HG02571 (cell line): ENCODE measurements around the gene DDX56.

Experiments used
- ATAC-seq: cut with Tn5 transposase; IDR thresholded peaks from one replicate; pipeline ENCODE4 v1.9.1; 2021; ENCODE audit warnings: mild to moderate bottlenecking, moderate library complexity; ENCODE audit not compliant: unreplicated experiment

The DDX56 gene

GRCh38 chr7:44538093-44538797 is 35.5 kb downstream of the DDX56 start:
- ATAC-seq, result no peak

GRCh38 chr7:44537442-44537841 is 36.3 kb downstream of the DDX56 start:
- ATAC-seq, result no peak

- ATAC-seq, result no peak
These were observed 37.6 kb downstream of the DDX56 start for GRCh38 chr7:44536090-44536489.

GRCh38 chr7:44535348-44536064 is 38.2 kb downstream of the DDX56 start:
- ATAC-seq, result no peak

GRCh38 chr7:44534501-44534900 is 39.2 kb downstream of the DDX56 start:
- ATAC-seq, result no peak

GRCh38 chr7:44534087-44534486 is 39.6 kb downstream of the DDX56 start:
- no peak for ATAC-seq

GRCh38 chr7:44533301-44534055 is 40.2 kb downstream of the DDX56 start:
- ATAC-seq, result no peak

GRCh38 chr7:44531421-44532380 is 42.0 kb downstream of the DDX56 start:
- no peak for ATAC-seq

- no peak for ATAC-seq
These were observed 42.7 kb downstream of the DDX56 start for GRCh38 chr7:44530990-44531389.

GRCh38 chr7:44524811-44525388 is 48.8 kb downstream of the DDX56 start:
- no peak for ATAC-seq

- no peak for ATAC-seq
These were observed 51.4 kb downstream of the DDX56 start for GRCh38 chr7:44522315-44522714.

GRCh38 chr7:44521347-44522095 is 52.2 kb downstream of the DDX56 start:
- no peak for ATAC-seq

GRCh38 chr7:44520574-44520973 is 53.1 kb downstream of the DDX56 start:
- ATAC-seq, result no peak

- ATAC-seq, result no peak
These were observed 54.2 kb downstream of the DDX56 start for GRCh38 chr7:44519546-44519945.

- no peak for ATAC-seq
These were observed 54.9 kb downstream of the DDX56 start for GRCh38 chr7:44518761-44519160.

GRCh38 chr7:44517175-44517574 is 56.5 kb downstream of the DDX56 start:
- ATAC-seq, result no peak
